ENCODE measurements around the gene URB1.

DNA sequence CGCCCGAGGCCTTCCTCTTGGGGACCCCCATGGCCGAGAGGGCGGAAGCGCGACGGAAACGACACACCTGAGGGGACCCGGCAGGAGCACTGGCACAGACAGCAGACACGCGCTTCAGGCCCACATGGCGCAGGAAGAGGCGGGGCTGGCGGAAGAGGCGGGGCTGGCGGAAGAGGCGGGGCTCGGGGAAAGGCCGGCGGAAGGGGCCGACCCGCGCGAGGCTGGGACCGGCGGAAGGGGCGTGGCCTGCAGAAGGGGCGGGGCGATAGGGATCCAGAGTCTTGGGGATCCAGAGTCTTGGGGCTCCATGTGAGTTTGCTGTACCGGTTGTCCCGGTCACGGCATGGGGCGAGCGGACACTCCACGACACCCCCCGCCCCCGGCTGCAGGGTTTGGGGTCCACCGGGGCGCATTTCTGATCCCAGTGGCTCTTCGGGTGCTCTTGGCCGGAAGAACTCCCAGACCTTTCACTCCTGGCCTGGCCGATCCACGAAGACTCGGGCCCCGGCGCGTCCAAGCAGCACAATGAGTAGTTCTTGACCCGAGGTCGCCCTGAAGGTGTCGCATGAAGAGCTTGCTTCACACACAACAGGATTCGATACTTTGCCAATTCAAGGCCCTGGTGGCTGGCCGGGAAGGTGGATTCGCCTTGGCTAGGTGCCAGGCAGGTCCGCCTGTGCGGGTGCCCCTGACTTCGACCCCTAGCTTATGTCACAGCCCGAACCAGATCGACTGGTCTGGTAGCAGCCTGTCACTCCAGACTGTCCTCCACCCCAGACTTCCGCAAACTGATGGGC lies at the start of gene URB1:
- TF ChIP-seq CTCF (IDR thresholded peaks at IDR 0.05; ENCODE audit: low read depth, low read length) (no peak), POLR2A (IDR thresholded peaks at IDR 0.05; ENCODE audit: extremely low read depth, insufficient read length) (peak; percentile 68)

All from NB4 (cell line).